DMS114 treated with DMSO at 0.1 percent for 48 hours (cell line): ENCODE measurements around the gene ACSF3.

ENCODE experiments used
- DNase-seq: peaks from one replicate; lab custom pipeline; 2025; ENCODE audit not compliant: unreplicated experiment; lab: John Stamatoyannopoulos, UW

The ACSF3 gene

DNA sequence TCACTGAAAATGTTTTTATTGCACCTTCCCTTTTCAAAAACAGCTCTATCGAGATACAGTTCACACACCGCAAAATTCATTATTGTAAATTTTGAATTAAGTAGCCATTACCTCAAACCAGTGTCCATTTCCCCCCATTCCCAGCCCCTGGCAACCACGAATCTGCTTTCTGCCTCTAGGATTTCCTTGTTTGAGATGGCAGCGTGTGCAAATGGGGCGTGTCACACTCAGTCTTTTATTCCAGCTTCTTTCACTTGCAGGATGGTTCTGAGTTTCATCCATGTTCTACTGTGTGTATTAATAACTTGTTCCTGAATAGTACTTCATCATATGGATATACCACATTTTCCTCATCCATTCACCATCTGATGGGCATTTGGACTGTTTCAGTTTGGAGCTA, 14.8 kb downstream of the ACSF3 start:
- no peak for DNase-seq

DNA sequence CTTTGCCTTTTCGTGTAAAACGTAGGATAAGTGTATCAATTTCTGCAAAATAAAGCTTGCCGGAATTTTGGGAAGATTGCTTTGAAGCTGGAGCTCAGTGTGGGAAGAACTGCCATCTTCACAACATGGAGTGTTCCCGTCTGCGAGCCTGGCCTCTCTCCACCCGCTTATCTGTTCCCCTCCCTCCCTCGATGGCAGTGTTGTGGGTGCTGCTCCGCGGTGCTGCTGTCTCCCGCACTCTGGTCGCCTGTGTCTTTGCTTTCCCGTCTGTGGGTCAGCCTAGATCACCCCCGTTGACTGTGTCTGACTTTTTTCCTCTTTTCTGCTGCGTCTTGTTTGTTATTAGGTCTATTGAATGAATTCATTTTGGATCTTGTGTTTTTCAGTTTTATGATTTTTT, 17.0 kb downstream of the ACSF3 start:
- DNase-seq: no peak

DNA sequence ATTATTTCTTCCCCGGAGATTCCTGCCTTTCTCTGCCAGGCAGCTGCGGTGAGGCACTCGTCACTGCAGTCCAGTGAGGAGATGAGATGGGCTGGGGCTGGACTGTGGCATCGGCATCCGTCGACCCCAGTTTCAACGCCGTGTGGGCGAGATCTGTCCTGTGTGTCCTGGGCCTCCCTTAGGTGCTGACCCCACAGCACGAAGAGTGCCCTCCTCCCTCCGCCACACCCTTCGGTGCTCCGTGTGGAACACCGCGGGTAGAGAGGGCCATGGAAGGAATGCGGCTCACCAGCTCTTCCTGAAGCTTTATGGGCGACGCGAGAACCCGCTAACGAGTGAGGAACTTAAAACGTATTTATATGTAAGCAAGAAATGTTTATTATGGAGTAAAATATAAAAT, 17.6 kb downstream of the ACSF3 start:
- no peak for DNase-seq

DNA sequence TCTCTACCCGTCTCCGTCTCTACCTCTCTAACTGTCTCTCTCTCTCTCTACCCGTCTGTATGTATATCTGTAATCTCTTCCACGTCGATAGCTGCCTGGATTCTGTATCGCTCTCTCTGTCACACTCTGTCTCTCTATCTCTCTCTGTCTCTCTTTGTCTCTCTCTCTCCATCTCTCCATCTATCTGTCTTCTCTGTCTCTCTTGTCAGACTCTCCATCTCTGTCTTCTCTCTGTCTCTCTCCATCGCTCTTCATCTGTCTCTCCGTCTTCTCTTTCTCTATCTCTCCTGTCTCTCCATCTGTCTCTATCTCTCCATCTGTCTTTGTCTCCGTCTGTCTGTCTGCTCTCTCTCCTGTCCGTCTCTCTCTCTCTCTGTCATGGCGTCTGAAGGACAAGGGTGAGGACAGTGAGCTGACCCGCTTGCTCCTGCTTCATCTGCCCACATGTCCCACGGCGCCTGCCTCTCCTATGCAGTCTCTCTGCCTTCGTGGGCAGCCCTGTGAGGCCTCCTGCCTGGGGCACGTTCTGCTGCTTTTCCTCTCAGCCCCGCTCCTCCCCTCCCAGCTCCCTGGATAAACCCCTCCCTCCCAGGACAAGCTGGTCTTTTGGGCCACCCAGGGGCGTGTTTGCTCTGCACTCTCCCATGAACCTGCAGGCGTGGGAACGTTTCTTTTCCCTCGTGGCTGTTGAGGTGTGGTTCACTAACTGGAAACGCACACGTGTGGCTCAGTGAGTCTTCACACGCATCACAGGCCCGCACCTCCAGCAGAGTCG, 18.9 kb downstream of the ACSF3 start:
- no peak for DNase-seq

DNA sequence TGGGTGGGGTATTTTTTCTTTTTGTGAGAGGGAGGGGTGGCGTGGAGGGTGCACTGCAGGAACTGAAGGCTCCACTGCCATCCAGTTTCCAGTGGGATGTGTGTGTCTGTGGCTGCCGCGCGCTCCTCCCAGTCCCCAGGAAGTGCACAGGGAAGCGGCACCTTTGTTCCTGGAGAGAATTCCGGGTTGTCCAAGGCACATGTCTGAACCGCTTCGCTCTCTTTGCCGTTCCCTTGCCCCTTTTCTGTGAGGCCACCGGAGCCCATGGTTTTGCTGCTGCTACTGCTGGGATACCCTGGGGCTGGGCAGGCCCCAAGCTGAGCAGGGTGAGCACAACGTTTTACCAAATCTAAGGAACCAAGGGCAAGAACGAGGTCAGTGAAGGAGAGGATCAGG, 19.5 kb downstream of the ACSF3 start:
- DNase-seq: no peak

DNA sequence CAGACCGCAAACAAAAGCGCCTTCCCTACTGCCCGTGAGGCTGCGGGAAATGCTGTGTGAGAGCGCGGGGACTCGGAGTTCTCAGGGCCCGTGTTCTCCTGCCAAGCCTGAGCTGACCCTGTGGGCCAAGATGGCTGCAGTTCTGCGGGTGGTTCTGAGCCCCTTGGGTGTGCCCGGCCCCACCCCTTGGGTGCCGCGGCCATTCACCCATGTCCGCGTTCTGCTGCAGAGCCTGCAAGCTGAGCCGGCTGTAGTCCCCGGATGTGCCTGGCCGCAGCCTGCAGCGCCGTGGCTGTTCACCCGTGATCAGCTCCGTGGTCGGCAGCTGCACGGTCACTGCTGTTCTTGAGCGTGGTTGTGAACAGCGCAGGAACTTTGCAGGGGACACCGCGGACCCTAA, 20.0 kb downstream of the ACSF3 start:
- no peak for DNase-seq

DNA sequence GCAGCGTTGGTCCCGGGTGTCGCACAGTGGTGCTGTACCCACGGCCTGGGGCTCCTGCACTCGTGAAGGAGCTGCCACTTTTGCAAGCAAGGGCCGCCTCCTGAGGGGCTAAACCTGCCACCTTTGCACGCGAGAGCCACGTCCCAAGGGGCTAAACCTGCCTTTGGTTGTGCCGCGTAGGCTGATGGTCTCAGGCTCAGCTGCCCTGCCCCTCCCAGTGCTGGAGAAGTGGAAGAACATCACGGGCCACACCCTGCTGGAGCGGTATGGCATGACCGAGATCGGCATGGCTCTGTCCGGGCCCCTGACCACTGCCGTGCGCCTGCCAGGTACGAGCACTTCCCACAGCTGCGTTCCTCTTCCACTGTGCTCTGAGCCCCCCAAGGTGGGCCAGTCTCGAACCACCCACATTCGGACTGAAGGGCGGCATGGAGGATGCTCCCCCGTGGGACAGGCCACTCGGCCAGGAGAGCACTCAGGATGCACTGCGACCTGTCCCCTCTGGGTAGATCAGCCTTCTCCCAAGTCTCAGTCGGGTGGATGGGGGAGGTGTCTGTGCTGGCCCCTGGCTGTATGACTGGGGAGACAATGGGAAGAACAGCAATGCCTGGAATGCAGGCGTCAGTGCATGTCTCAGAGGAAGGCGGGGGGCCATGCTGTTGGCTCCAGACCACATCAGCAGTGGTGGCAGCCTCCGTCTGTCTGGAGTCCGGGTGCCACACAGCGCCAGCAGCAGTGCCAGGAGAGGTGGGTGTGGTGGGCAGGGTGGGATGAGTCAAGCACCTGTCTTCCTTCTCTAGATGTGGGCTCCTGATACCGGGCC, 20.7 kb downstream of the ACSF3 start:
- DNase-seq: no peak

DNA sequence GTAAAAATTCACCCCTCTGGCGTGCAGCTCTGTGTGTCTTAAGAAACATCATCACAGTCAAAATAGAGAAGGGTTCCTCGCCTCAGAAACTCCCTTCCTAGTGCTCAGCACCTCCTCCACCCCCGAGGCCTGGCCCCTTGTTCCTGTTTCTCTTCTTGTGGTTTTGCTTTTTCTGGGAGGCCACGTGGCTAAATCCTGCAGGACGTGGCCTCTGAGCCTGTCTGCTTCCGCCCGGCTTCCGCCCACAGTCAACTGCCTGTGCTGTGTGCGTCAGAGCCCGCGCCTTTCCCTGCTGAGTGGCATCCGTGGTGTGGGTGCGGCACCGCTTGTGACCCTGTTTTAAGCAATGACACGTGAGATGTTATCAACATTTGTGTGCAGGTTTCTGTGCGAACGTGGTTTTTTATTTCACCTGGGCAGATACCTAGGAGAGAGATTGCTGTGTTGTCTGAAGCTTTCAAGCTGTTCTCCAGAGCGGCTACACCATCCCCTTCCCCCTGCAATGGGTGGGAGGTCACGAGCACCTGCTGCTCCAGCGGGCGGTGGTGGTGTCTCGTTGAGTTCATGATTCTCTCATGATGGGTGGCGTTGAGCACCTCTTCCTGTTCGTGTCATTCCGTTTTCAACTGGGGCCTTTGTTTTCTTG, 21.7 kb downstream of the ACSF3 start:
- no peak for DNase-seq

DNA sequence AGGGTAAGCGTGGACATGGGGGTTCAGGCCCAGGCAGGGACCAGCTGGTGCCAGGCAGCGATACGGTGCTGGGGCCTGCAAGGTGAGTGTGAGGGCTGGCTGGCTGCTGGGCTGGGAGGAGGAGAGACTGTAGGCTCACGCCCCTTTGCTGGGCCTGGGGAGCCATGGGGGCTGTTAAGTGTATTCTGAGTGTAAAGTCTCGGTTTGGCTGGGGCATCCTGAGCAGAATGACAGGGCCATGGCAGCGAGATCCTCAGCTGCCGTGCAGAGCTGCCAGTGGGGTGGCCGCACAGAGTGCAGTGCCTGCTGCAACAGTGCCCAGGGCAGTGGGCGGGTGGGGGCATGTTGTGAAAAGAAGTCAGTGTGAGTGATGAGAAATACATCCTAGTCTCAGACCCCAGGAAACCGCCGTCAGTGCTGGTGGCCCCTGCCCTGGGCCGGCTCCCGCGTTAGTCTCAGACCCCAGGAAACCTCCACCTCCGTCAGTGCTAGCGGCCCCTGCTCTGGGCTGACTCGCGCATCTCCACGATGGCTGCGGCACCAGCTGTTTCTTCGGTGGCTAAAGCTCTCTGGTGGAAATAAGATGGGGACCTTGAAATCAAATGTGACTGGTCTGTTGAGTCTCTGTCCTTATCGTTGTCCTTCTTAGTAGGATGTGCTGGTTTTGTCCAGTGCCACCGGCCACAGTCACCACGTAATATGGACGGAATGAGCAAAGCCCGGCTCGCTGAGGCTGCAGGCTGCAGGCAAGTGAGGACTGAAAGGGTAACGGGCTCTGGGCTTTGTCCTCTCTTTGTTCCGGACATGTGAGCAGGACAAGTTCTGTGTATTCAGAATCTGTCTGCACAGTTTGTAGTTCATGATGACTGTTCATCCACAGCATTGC, 22.9 kb downstream of the ACSF3 start:
- no peak for DNase-seq

DNA sequence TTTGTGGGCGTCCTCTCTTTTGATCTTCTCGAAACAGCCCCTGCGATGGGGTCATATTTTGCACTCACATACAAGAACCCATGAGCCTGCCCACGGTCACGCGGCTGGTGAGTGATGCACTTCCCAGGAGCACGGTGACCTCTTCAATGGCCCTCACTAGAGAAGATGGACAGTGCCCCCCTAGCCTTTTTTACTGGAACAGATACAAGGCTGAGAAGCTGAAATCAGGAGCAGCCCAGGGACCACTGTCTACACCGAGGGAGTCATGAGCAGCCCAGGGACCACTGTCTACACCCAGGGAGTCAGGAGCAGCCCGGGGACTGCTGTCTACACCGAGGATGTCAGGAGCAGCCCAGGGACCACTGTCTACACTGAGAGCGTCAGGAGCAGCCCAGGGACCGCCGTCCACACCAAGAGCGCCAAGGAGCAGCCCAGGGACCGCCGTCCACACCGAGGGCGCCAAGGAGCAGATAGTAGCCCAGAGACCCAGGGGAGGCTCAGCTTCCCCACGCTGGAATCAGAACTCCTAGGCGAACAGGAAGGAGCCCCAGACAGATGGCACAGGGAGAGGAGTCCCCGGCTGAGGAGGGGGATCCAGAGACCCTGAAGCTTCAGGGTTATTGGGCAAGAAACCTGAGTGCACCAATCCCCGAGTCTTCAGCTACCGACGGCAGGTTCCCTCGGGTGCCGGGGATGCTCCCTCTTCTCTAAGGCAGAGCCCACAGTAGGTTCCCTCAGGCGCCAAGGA, 23.7 kb downstream of the ACSF3 start:
- DNase-seq: no peak

DNA sequence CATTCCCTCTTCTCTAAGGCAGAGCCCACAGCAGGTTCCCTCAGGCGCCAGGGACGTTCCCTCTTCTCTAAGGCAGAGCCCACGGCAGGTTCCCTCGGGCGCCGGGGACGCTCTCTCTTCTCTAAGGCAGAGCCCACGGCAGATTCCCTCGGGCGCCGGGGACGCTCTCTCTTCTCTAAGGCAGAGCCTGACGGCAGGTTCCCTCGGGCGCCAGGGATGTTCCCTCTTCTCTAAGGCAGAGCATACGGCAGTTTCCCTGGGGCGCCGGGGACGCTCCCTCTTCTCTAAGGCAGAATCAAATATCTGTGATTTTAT, 24.3 kb downstream of the ACSF3 start:
- no peak for DNase-seq

DNA sequence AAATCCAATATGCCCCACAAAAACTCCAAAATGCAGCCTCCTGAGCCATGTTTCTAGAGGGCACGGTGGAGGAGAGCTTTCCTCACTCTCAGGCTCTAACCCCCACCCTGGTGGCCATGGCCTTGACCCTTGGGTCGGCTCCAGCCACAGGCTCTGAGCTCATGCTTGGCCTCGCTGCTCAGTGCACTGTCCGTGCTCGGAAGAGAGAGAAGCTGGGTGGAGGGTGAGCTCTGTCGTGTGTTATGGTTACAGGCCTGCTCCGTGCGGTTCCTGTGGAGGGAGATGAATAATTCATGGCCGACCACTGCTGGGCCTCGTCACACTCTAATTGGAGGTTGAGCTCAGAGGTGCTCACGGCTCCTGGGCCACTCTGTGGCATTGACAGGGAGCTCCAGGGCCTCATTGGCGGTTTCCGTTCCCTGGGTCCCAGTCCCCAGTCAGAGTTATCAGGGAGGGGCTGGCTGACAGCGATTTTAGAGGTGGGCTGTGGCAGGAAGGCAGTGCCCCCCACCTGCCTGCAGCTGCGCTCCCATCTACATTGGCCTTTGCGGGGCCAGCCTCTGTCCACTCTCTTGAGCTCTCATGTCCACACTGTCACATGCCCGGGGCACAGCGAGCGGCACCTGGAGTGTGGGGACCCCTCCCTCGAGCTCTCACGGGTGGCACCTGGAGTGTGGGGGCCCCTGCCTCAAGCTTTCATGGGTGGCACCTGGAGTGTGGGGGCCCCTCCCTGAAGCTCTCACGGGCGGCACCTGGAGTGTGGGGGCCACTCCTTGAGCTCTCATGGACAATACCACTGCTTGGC, 24.9 kb downstream of the ACSF3 start:
- no peak for DNase-seq

DNA sequence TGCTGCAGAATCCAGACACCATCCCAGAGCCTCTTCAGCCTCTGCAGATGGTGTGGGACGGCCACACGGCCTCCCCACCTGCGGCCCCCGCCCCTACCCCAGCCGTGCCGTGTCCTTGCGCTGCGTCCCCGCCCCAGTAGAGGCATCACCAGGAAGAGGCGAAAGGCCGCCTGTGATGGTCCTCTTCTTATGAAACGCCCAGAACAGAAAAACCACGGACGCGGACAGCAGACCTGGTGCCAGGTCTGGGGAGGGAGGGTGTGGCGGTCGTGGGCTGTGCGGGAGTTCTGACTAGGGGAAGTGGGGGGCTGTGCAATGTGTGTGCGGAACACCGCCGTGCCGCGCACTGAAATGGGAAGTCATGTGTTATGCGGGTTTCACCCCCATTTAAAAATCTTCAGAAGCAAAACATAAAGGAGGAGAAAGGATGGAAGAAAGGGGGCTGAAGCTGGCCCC, 25.5 kb downstream of the ACSF3 start:
- DNase-seq: no peak

DNA sequence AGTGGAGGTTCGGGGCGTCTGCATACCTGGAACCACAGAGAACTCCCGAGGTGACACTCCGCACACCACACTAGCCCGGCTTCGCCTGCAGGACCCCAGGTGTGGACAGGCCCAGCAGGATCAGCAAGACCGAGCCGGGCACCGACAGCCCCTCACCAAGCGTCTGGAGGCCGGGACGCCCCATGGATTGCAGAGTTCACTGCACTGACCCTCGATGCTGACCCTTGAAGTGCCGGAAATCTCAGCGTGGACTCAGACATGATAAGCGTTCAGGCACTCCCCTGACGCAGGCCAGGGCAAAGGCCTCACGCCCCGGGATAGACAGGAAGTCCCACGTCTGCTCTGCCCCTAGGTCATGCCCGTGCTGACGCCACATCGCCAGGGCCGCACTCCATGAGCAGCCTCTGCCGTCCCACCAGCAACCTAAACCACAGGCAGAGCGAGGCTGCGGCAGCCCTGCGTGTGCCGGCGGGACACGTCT, 26.0 kb downstream of the ACSF3 start:
- DNase-seq: no peak

DNA sequence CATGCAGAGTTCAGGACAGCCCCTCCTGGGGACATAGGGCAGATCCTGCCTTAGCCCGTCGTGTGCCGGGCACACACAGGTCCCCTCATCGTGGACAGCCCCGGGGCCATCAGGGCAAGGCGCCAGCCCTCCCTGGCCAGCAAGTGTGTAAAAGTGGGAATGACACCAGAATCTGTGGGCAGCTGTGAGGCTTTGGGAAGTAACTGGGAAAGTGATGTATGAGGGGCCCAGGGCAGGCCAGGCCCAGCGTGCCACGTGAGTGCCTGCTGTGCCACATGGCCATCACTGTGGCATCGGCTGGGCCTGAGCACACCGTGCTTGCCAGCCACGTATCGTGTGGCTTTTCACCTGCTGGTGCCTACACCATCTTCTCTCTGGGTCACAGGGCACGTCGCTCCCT, 26.6 kb downstream of the ACSF3 start:
- DNase-seq: no peak

DNA sequence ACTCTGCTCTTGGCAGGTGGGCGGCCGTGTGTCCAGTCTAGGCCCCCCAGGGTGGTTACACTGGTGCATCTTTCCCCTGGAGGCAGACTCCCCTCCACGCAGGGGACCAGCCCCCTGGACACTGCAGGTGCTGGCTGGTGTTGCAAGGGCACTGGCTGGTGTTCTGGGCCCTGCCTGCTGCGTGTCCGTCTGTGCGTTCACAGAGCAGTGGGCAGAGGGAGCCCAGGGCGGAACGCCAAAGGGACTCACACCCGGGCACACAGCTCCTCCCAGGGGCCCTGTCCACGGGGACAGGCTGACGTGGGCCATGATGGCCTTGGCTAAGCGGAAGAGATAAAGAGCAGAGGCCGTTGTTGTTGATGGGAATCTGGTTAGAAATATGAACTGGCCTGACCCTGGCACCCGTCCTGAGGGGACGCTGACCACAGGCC, 27.3 kb downstream of the ACSF3 start:
- no peak for DNase-seq

DNA sequence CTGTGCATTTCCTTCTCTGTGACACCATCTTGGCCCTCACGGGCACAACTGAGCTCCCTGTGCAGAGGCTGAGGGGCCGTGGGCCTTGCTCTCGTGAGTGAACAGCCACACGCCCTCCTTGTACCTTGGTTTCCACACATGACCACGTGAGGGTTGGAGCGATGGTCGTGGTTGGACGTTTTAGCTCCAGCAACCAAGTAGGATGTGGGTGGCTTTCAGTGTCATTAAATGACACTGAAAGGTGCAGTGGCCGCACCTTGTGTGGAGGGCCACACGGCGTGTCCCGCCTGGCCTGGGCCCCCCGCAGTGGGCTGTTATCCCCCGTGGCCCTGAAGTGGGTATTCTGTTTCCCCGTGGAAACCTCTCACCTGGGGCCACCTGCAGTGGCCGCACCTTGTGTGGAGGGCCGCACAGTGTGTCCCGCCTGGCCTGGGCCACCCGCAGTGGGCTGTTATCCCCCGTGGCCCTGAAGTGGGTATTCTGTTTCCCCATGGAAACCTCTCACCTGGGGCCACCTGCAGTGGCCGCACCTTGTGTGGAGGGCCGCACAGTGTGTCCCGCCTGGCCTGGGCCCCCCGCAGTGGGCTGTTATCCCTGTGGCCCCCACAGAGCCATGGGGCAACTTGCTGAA, 28.2 kb downstream of the ACSF3 start:
- no peak for DNase-seq

DNA sequence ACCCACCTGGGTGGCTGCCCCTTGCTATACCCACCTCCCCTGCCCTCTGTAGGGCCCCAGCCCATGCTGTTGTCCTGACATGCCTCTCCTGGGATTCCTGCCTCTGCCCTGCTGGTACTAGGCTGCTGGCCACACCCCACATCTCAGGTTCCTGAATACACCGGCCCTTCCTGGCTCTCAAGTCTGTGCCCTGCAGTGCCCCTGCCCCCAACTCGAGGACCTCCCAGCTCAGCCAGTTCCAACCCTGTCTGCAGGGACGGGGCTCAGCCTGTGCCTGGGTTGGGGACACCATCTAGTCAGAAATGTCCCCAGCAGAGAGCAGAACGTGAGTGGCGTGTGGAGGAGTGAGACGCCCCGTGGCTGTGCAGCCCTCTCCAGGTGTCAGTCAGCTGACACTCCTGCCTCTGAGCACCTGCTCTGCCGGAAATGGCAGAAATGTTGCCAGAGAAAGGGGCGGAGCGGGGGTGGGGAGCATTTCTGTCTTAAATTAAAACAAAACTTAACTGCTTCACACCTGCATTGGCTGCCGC, 28.7 kb downstream of the ACSF3 start:
- DNase-seq: no peak
